CD4-positive, alpha-beta T cell treated with Interleukin-1 beta for 1 hour (primary cell): ENCODE results near the gene PHLPP1.

Experiments used
- DNase-seq, 2 donors: peaks; one replicate each; pipeline ENCODE4 v3.0.0-alpha.2; 2020 to 2022

PHLPP1 gene

DNA sequence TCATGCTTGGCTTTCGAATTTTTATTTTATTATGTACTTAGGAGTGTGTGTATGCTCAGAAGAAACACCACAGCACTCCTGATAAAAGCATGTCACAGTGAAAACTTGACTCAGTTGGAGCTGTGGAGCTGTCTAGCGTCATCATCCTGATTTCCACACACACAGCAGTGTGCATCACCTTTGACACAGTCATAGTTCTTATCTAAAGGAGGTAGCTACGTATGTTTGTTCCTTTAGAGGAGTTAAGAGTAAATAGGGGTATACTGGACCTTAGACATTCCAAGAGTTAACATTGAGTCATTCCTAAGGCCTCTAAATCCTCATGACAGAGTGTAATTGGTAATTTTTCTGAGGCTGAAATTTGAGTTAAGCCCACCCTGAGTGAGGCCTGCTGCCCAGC, 96.9 kb downstream of the PHLPP1 start:
- DNase-seq = no peak

DNA sequence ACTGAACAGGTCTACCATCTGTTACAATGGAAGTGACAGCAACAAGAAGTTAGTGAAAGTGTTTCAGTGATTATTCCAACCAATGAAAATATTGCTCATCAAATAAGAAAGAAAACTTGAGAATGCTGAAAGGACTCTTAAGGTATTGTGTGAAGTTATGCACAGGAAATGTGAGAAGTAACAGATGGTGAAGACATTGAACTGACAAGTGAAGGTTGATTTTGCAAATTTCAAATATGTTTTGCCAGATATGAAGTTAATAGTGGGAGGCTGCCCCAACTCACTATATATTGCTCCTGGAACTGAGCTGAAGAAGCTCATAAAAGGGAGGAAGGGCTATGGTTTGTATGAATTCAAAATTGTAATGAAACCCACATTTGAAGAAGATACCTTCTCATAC, 97.5 kb downstream of the PHLPP1 start:
- no peak for DNase-seq

DNA sequence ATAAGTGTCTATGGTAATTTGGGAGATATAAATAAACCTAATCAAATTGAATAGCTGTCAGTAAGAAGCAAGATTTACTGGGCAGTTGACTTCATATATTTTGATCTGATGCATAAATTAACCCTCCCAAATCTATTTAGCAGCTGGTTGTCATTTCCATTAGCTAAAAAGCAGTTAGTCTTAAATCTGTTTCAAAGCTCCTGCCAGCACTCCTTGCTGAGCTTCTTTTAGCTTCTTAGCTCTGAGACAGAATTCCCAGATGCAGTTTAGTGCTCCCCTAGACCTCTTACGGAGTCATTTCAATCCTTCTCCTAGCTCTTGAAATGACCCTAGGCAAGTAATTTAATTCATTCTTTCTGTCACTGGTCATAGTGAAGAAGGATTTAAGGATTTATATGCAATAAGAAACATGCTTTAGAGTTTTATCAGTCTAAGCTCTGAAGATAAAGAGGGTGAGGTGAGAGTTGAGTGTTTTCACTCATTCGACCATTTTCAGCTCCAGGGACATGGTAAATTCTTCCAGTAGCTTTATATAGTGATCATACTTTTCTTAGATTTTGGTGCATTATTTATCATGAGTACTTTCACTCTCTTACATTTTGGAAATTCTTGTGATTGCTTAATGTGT, 98.9 kb downstream of the PHLPP1 start:
- no peak for DNase-seq

DNA sequence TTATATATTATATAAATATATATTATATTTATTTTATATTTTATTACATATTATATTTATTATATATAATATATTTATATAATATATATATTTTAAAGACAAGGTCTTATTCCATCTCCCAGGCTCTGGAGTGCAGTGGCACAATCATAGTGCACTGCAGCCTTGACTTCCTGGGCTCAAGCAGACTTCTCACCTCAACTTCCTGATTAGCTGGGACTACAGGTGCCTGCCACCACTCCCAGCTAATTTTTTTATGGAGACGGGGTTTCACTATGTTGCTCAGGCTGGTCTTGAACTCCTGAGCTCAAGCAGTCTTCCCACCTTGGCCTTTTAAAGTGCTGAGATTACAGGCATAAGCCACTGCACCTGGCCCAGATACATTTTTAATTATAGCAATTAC, 110.0 kb downstream of the PHLPP1 start:
- DNase-seq = no peak

DNA sequence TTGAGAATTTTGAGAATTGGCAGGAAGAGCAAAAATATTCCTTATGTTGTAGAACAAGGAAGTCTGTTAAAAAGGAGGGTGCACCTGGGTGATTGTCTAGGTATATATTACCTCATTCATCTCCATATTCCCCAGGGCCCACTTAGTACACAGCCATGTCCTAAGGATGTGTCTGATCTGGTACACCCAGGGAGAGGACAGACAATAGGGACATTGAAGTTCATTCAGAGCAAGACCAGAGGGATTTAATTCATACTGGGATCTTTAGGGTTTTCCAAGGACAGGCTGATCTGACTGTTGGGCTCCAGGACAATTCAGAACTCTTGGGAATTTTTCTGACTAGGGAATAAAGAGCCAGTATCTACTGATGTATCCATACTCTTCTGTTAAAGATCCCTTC, 112.1 kb downstream of the PHLPP1 start:
- DNase-seq = no peak

DNA sequence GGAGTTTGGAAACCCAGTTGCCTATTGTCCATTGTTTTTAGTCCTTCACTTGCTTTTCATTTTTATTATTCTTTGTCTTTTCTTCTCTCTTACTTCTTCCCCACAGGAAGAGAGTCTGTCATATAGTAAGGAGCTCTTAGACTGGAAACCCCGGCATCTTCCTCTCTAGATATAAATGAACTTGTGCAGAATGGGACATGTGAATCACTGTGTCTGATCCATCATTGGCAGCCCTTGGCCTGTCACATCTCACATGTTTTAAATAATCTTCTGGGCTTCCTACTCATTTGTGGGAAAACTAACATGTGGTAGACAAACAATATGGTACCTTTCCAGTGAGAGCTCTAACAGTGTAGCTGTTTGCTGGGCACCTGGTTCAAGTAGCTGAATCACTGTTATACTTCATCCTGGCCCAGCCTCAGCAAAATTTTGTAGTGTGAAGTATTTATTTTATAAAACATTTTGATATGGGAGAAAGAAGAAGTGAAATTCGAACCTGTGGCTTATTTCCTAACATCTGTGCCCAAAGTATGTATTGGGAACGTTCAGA, 112.8 kb downstream of the PHLPP1 start:
- no peak for DNase-seq

DNA sequence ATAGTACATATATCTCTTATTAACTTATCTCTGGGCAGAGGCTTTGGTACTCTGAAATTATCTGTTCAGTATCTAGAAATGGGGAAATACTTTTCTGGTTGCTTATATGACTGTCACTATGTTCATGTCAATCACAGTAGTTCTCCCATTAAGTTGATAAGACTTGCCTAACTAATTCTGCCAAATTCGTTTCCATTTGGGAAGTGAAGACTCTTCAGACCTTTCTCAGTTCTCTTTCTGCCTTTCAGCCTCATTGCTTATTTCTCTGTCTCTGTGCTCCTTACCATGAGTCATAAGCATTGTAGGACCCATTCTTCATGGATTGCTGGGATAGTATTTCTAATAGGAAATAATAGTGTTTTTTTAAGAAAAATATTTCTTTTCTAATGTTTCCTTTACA, 113.5 kb downstream of the PHLPP1 start:
- no peak for DNase-seq

DNA sequence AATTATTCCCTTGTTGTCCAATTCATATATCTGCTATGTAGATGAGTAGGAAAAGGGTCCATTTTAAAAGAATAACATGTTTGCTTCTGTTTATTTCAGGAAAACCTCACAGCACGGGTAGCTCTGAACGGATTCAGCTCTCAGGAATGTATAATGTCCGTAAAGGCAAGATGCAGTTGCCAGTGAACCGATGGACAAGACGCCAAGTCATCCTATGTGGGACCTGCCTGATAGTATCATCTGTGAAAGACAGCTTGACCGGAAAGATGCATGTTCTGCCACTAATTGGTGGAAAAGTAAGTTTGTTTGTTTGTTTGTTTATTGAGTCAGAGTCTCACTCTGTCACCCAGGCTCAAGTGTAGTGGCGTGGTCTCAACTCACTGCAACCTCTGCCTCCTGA, 114.6 kb downstream of the PHLPP1 start:
- no peak for DNase-seq

DNA sequence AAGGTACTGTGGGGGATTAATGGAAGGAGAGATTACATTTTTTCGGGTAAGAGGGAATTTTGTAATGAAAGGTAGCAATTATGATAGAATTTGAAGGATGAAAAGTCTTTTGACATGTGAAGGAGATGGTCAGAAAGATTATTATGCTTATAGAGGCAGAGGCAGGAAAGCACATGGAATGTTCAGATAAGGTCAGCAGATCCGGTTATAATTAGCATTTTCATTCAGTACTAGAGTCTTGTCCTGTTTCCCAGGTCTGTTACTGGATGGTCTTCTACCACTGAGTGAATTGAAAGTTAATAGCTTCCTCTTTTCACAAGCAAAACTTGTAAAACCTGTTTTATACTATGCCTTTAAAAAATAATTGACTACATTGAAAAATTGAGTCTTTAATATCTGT, 116.9 kb downstream of the PHLPP1 start:
- DNase-seq = no peak

DNA sequence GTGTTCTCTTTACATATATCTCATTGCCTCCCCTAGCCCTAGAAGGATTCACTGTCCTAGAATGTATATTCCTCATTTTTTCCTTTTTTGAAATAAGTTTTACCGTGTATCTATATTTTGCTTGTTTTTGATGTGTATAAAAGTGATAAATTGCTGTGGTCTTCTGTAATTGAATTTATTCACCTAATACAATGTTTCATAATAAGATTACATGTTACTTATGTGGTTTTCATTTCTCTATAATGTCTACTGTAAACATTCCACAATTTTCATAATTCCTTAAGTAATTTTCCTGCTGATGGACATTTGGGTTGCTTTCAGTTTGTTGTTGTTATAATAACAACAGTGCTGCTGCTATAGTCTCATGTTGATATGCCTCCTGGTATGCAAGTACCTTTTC, 118.2 kb downstream of the PHLPP1 start:
- no peak for DNase-seq

DNA sequence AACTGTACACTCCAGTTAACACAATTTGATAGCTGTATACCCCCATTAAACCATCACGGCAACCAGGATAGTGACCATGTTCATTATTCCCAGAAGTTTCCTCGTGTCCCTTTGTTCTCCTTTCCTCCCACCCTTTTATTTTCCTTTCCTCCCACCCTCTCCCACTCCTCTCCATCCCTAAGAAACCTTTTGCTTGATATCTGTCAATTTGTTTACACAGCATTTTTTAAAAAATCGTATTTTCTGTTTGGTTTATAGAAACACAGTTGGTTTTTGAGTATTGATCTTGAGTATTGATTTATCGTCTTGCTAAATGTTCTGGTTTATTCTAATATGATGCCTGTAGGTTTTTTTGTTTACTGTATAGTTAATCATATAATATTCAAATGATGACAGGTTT, 119.4 kb downstream of the PHLPP1 start:
- no peak for DNase-seq

DNA sequence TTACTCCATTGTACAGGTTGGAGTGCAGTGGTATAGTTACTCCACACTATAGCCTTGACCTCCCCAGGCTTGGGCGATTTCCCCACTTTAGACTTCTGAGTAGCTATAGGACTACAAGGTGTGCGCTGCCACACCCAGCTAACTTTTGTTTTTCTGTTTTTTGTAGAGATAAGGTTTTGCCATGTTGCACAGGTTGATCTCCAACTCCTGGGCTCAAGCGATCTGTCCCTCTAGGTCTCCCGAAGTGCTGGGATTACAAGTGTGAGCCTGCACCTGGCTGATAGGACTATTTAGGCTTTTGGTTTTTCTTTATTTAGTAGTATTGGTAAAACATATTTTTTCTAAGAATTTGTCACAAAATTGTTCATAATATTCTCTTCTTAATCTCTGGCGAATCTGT, 121.7 kb downstream of the PHLPP1 start:
- DNase-seq = no peak

DNA sequence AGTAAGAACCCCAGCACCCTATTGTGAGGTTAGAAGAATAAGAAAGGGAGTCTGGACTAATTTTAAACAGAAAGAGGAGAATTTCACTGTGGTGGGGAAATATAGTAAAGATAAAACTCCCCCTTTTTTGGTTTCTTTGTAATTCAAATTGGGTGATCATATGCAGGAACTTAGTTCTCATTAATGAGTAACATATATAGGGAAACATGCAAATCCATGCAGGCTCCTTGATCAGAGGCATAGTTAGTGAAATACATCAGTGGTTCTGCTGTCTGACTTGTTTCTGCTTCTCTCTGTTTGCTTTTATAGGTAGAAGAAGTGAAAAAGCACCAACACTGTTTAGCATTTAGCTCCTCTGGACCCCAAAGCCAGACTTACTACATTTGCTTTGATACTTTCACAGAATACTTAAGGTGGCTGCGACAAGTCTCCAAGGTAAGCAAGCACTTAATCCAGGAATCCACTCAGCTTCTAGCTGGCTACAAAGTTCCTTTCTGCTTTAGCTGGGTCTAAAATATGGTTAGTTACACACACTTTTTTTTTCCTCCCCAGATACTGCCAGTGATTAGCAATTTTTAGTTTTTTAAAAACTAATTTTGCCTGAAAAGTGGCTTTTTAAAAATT, 123.2 kb downstream of the PHLPP1 start:
- DNase-seq = no peak

DNA sequence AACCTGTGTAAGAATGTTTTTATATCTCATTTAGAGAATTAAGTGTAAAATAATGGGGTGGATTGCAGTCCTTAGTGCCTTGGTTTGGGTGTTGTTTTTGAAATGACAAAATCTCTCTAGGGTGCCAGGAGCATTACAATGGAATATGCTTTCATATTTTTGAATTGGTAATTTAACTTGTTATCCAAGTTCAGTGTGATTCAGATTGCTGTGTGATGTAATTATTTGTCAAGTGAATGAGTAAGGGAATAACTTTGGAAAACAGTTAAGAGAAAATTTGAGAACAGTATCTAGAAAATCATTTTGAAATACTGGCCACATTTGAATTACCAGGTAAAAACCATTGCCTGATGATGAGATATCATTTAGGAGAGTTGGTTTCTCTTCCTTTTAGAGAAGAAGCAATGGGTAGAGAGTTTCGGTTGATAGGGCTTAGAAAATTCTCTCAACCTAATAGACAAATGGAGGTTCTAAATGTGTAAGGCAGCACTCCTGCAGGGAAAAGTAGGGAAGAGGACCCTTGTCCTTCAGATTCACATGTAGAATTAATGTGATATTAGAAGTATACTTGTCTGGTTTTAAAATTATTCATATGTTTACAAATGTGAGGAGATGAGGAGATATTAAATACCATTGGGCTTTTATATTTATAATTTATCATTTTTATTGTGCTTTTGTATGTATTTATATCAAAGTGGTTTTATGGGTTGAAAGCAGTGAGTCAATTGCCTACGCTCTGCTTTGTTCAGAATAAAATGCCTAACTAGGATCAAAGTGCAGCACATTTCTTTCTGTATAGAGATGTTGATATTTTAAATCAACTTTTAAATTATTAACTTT, 124.8 kb downstream of the PHLPP1 start:
- DNase-seq = no peak

DNA sequence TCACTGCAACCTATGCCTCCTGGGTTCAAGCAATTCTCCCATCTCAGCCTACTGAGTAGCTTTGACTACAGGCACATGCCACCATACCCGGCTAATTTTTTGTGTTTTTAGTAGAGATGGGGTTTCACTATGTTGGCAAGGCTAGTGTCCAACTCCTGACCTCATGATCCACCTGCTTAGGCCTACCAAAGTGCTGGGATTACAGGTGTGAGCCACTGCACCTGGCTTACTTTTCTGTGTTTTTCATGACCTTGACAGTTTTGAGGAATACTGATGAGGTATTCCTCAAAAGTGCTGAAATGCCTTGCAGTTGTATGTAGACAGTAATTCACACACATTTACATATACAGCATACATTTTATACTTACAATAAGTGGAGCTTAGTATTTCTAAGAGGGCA, 126.1 kb downstream of the PHLPP1 start:
- DNase-seq = no peak

DNA sequence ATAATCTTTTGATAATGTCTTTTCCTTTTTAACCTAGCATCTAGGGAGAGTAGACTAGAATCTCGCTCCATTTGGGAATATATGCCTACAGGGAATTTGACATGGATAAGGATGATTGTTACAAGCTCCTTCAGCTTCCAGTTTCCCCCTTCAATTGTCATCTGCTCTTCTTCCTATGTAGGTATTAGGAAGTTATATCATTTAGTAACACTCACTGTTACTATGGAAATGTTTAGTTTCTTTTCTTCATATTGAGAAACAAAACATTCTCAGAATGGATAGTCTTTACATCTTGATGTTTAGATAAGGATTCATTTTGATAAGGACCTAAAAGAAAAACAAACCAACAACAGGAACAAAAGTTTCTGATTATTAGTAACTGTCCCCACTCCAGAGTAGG, 127.6 kb downstream of the PHLPP1 start:
- no peak for DNase-seq

DNA sequence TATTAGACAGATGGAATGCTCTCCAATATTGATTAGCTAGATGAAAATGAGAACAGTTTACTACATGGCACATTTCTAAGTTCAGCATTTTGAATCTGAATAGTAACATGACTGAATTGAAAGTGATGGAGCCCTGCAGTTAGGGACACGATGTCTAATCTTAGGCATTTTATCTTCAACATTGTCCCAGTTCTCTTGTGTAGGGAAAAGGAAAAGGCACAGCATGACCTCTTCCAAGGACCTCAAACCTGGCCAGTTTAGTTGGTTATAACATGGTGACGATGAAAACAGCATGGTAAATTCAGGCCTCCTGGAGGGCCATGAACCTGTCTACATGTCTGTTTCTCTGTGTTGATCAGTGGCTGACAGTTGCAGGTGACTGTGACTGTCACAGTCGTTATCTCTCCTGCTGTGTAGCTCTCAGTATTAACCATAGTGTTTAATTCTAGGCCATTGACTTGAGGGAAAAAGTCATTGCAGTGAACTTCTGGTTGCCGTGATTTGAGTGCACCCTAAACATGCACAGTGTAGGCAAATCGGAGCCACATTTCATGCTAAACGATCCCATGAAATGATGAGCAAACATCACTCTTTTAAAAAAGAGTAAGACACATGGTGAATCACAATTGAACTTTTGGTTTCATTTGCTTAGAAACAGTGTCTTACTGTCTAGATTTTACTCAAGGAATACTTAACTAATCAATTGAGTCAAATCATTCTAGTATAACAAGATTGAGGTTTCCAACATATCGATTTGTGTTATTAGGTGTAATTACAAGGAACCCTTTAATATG, 129.7 kb downstream of the PHLPP1 start:
- no peak for DNase-seq

DNA sequence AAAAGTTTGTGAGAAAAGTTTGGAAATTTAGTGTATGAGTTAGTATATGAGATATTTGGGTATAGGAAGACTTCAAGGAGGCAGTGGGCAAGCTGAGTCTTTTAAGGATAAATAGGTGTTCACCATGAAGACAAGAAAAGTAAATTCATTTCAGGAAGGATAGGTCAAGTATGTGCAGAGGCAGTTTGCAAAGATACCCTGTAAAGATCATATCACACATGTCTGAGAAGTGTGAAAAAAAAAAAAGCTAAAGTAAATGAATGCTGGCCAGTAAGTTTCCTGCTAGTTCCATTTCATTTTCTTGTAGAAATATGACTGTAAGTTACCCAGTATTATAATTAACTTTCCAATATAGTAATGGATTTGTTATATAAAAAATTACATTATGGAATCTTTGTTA, 131.0 kb downstream of the PHLPP1 start:
- DNase-seq = no peak

DNA sequence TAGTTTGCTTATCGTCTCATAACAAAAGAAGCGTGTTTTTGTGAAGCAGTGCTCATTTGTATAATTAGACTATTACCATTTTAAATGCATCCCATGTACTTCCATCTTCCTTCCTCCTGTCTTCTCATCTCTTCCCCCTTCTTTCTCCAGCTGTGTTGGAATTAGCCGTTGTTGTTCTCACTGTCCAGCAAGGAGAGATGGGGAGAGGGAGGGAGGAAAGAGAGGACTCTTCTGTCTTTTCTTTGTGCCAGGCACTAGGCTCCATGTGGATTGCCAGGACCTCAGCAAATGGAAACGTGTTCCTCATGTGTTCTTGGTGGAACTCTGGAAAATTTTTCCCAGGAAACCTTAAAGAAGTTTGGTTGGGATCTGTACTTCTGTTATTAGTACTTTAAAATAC, 131.7 kb downstream of the PHLPP1 start:
- no peak for DNase-seq

DNA sequence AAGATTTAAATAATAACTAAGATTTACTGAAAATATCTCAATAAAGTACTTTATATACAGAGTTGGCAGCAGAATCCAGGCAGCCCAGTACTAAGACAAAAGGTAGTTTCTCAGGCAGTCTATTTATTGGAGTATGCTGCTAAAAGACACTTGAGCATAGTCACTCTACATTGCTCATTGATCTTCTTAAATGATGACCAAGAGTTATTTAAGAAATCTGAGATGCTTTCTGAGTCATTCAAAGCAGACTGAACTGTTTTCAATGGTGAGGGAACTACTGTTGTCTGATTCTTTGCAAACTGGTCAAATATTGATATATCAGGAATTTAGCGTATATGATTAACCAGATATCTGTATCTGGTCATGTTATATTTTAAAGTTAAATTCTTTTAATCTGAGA, 133.6 kb downstream of the PHLPP1 start:
- DNase-seq = no peak

DNA sequence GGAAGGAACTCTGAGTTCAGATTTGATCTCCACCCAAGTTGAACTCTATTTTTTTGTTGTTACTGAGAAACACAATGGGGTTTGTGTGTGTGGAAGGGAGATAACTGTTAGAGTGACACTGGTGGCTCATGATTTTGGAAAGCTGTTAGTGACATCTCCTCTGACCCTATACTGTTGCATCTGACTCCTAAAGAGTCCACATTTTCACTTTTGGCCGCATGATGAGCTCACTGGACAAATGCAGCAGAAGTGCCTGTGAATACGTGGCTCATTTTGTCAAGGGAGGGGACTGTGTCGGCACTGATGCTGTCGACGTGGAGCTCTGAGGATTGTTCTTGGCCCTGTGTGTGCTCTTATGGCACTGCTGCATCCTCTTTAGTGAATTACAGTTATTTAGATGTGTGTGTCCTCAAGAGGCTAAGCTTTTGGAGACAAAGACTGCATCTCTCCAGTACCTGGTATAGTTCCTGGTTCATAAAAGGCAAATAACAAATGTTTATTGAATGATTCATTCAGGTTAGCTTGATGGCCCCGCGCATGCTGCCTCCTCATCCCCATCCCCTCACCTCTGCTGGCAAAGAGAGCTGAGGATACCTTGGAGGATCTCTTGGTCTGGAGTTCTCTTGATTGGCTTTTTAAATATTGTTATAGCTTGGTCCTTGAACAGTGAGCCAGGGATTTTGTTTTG, 135.4 kb downstream of the PHLPP1 start:
- no peak for DNase-seq

DNA sequence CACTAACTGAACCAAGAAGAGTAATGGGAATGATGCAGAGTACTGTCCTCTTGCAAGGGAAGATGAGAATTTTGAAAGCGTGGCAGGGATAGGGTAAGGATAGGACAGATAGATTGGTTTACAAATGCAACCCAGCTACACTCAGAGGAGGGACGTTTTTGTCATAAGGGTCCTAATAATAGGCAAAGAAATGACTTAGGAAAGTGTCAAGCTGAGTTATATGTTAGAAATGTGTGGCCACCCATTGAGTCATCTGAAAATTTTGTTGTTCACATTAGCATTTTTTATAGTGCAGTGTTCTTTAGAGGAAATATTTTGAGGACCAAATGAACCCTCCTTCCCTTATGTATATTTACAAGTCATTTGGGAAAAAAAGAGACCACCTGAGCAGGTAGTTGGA, 137.5 kb downstream of the PHLPP1 start:
- DNase-seq = no peak

DNA sequence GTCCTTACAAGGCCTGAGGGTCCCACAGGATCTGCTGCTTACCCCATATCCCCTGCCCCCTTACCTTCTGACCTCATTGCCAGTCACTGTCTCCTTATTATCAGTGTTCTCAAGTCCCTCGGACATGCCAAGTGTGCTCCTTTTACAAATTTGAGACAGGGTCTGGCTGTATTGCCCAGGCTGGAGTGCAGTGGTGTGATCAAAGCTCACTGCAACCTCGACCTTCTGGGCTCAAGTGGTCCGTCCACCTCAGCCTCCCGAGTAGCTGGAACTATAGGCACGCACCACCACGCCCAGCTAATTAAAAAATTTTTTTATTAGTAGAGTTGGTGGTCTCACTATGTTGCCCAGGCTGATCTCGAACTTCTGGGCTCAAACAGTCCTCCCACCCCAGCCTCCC, 141.0 kb downstream of the PHLPP1 start:
- DNase-seq = no peak
